Fibroblast of pulmonary artery (primary cell): ENCODE data around the gene SLC9A1.

Experiments
- DNase-seq: peaks from one replicate; pipeline ENCODE4 v3.0.0-alpha.2; 2010; ENCODE audit warnings: low read depth
- H3K4me3 ChIP-seq: replicated peaks from 2 replicates; pipeline ENCODE4 v1.5.1; 2011; ENCODE audit warnings: low read depth, mild to moderate bottlenecking, control low read depth, low read length, moderate library complexity
- CTCF ChIP-seq: IDR thresholded peaks from 2 replicates; pipeline ENCODE4 v1.5.1; 2011; ENCODE audit warnings: mild to moderate bottlenecking, control low read depth, low read length, inconsistent platforms; ENCODE audit errors: missing control alignments

Gene SLC9A1

GRCh38 chr1:27116697-27117096 is 38.2 kb downstream of the SLC9A1 start:
- H3K4me3 ChIP-seq, result no peak overlapping the region
- peak; percentile 65 for DNase-seq
- TF ChIP-seq CTCF, result no peak

GRCh38 chr1:27116232-27116631 is 38.7 kb downstream of the SLC9A1 start:
- peak; percentile 49 for DNase-seq
- TF ChIP-seq CTCF, result no peak

GRCh38 chr1:27114546-27114945 is 40.4 kb downstream of the SLC9A1 start:
- no peak for TF ChIP-seq CTCF
- no peak for DNase-seq
- no peak overlapping the region for H3K4me3 ChIP-seq

More at GRCh38 chr1:27116232-27116631, 38.7 kb downstream of the SLC9A1 start:
- no peak overlapping the region for H3K4me3 ChIP-seq

- no peak for DNase-seq
- H3K4me3 ChIP-seq, result no peak overlapping the region
- TF ChIP-seq CTCF, result no peak
These were observed 41.1 kb downstream of the SLC9A1 start for GRCh38 chr1:27113861-27114260.

GRCh38 chr1:27111626-27112573 is 43.0 kb downstream of the SLC9A1 start:
- TF ChIP-seq CTCF, result peak; percentile 18
- H3K4me3 ChIP-seq, result no peak overlapping the region
- peak; percentile 100 for DNase-seq

GRCh38 chr1:27109103-27109822 is 45.7 kb downstream of the SLC9A1 start:
- DNase-seq, result no peak
- TF ChIP-seq CTCF, result peak; percentile 21
- H3K4me3 ChIP-seq, result no peak overlapping the region
